GM19238 (cell line): ENCODE data around the gene MFF.
"Not testable (repeated sequence)": the region's sequence is repeated elsewhere in the genome, so short reads cannot be mapped to it uniquely, and the experiment has no call there.

ENCODE experiments used
- DNase-seq: peaks from one replicate; pipeline ENCODE4 v3.0.0; 2011; ENCODE audit warnings: low spot score; ENCODE audit not compliant: insufficient read length

The MFF gene

DNA sequence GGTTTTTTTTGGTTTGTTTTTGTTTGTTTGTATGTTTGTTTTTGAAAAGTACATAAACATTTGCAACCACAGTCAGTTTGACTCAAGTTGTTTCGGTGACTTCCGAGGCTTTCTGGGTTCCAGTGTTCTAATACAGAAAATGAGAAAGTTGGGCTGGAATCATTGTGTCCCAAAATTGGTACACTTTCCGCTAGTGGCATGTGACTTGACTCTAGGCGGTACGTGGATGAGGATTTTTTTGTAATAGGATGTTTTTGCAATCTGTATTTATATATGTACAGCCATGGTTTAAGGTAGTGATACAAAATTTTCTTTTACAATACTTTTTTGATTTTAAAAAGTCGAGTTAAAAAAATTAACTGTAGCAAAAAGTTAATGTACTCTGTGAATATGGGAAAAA is 1.7 kb downstream of the MFF start:
- no peak for DNase-seq

DNA sequence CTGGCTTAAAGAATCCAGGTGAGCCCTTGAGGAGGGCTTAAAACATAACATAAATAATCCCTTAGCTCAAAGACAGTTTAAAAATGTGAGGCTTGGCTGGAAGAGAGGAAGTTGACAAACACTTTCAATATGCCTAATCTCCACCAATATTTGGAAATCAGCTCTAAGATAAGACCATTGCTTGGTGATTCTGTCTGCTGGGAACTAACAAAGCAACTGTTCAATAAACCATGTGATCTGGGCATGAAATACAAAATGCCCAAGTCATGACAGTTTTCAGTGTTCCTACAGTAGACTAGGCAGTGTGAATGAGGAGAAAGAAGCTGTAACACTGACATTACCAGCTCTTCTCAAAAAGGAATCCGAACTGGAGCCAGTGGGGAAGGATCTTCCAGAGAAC is 10.7 kb downstream of the MFF start:
- no peak for DNase-seq

DNA sequence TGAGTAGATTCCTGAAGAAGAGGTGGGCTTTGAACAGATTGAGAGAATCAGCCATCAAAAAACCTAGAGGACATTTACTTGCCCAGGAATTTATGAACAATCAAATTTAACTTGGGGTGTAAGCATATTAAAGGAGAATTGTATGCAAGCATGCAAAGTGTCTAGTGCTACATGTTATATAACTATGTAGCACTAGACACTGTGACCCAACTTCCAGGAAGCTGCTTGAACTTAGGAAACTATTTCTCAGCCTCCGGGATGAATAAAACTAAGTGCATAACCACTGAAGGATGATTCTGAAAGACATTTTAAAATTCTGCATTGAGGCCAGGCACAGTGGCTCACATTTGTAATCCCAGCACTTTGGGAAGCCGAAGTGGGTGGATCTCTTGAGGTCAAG is 12.4 kb downstream of the MFF start:
- no peak for DNase-seq

DNA sequence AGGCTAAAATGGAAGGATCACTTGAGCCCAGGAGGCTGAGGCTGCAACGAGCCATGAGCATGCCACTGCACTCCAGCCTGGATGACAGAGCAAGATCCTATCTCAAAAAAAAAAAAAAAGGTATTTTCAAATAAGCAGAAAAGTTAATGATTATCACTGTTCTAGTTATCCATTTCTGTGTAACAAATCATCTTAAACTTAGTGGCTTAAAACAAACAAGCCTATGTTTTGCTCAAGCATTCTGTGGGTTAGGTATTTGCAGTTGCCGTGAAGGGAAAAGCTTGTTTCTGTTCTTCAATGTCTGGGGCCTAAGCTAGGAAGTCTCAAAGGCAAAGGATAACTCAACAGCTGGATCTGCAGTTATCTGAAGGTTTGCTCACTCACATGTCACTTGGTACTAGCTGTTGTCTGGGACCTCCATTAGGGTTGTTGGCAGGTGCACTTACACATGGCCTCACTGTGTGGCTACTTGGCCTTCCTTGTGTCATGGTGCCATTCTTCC is 14.1 kb downstream of the MFF start:
- DNase-seq = no peak

DNA sequence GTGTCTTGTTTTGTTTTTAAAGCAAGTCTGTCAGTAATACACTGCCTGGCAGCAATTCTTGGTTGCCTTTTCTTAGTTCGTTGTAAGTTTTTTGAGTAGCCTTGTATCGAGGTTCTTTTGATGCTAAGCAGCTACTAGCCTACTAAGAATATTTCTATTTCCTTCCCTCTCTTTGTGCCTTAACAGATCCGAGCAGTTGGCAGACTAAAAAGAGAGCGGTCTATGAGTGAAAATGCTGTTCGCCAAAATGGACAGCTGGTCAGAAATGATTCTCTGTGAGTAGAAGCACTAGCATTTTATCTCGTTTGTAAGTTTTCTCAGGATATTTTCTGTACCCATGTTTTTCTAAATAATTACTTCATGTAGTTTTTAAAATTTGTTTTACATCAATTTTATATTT is 15.1 kb downstream of the MFF start:
- no peak for DNase-seq

DNA sequence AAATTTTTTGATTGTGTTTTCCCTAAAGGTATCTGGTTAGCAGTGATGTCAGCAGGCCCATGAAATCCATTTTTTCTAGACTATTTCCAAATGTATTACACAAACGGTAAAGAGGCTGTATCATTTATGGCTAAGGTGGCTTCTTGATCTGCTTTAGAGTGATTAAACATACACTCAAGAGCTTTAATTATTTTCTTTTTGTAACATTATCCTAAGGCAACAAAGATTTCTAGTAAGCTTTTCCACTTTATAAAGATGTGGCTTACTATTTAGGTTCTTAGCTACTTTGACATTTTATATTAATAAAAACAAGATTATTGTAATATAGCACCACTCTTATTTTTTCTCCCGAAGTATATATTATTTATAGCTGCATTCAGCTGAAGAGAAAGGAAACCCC is 16.5 kb downstream of the MFF start:
- DNase-seq = no peak

DNA sequence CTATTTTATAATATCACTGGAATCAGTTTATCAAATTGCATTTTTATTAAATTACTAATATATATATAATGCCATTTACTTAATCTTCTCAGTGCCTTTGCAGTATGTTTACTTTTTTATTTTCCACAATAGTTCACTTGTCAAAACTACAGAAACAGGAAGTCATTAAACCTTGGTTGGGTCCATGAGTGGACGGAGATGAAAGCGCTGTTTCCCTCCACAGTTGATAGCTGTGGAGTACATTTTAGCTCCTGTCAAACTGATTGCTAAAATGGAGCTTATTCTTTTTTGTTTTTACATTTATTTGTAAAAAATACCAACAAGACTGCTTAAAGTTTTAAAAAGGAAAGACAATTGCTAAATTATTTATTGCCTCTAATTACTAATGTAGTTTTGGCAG is 19.2 kb downstream of the MFF start:
- DNase-seq = no peak

DNA sequence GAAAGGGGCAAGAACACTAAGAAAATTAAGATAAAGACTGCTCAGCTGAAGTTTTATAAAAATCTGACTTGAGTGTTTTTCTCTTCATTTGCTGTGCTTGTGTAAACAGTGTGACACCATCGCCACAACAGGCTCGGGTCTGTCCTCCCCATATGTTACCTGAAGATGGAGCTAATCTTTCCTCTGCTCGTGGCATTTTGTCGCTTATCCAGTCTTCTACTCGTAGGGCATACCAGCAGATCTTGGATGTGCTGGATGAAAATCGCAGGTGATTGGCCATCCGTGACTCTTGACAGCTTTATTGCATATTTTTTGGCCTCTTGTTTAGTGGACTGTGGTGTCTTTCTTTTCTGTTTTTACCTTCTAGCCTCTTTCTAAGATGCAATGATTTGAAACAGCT is 22.1 kb downstream of the MFF start:
- no peak for DNase-seq

DNA sequence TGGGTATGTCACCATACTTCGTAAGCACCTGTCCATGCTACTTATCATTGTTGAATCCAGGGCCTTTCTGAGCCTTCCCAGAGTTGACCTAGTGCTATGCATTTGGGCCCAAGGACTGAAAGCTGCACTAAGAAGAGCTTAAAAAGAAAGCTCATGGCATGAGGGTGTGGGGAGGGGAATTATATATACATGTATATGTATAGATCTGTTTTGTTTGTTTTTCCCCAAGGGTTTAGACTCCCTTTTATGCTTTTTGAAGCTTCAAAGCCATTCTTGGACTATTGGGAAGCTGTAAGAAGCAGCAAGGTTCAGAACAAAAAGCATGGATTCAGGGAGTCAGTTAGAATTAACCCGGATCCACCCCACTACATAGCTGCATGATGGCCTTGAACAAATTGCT is 23.3 kb downstream of the MFF start:
- no peak for DNase-seq

DNA sequence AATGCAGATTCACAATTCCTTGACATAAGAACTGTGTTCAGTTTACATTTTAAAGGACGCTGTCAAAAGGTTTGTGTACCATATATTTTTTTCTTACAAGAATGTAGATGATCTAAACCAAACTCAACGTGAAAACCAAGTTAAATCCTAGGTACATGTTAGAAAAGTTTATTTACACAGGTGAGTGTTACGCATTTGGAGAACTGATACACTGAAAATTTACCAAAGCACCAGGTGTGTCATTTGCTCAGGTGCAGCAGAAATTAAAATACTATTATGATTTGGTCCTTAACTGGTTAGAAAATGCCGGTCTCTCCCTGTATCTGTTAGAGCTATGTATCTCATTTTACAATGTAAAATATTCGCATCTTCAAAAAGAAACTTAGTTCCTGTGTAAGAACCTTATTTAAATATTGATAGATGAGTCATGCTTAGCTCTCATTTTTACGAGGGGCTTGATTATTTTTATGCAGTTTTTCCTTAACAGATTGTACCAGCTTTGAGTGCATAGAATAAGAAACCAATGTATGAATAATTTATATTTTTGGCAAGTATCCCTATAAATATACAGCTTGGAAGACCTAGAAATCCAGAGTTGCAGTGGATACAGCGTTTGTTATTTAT is 25.1 kb downstream of the MFF start:
- DNase-seq = no peak

DNA sequence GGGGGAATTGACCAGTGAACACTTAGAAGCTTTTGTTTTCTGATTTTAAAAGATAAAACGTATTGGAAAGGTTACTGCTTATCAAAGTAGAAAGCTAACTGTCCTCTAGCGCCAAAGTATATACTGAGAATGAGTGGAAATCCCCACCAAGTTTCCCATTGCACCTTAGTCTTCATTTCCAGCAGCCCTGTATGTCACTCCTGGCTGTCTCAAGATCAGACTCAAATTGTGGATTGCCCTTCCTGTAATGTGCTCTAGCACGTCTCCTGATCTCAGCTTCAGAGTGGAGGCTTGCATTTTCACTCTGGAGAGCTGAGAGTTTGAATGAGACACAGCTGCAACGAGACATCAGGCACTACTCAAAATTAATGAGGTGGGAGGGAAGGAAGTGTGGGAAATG is 26.6 kb downstream of the MFF start:
- peak; percentile 3 for DNase-seq

DNA sequence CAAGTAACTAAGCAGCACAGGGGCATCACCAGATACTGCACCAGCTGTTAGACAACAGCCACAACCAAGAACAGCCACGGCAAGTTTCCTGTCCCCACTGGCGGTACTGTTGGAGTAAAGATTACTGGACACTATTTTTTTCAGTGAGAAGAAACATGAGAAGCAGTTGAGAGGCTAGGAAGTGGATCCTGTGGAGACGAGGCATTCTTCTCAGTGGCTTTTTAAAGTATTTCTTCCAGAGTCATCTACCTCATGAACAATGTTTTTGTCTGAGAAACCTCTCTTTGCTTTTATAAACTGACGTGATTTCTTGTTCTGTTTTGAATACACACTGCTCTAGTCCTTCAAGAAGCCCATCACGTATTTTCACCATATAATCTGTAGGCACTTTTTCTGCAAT is 35.3 kb downstream of the MFF start:
- no peak for DNase-seq

DNA sequence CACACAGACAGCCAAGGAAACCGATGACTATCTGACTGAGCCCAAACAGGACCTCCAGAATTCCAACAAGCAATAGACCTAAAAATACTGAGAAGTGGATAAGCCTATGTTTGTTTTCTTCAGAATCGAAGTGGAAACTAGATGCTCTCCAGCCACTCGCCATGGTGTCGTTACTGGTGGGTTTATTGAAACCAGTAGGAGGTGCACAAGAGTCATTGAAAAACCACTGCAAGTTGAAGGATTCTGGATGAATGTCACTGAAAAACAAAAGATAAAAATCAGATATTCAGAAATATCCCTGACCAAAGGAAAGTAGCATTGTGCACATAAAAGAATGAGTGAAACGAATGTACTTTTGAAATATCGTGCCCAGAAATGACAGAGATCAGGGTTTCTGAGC is 38.7 kb downstream of the MFF start:
- no peak for DNase-seq

DNA sequence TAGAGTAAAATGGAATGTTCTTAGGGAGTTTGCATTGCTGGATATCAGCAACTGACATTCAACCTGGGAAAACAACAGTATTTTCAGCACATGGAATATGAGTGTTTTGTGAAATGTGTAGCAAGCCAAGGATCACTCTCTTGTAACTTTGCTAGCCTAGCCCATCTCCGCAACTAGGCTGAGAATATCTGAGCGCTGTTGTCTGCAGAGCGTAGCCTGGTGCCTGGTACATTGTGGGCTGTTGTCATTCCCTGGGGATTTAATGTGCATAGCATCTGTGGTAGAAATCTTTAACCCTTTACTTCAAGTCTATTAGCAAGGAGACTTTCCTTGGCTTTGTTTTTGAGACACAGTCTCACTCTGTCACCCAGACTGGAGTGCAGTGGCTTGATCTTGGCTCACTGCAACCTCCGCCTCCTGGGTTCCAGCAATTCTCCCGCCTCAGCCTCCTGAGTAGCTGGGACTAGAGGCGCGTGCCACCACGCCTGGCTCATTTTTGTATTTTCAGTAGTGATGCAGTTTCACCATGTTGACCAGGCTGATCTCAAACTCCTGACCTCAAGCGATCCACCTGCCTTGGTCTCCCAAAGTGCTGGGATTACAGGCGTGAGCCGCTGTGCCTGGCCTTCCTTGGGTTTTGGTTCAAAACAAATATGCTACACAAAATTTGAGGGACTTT is 39.7 kb downstream of the MFF start:
- not testable (repeated sequence) for DNase-seq

DNA sequence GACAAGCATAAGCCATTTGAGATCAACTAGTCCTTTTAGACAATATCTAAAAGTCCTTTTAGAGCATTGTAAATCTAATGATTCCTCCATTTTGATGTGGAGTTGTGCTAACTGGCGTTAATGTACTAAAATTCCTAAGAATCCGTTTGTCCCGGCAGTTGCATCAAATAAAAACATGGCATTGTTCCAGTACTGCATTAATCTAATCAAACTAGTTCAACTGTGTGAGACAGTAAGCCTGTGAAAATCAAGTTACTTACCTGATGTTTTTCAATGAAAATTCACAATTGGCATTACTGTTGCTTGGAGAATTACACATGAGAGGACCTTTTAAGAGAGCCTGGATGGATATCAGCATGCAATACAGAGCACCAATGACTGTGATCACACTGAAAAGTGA is 40.8 kb downstream of the MFF start:
- DNase-seq = no peak

DNA sequence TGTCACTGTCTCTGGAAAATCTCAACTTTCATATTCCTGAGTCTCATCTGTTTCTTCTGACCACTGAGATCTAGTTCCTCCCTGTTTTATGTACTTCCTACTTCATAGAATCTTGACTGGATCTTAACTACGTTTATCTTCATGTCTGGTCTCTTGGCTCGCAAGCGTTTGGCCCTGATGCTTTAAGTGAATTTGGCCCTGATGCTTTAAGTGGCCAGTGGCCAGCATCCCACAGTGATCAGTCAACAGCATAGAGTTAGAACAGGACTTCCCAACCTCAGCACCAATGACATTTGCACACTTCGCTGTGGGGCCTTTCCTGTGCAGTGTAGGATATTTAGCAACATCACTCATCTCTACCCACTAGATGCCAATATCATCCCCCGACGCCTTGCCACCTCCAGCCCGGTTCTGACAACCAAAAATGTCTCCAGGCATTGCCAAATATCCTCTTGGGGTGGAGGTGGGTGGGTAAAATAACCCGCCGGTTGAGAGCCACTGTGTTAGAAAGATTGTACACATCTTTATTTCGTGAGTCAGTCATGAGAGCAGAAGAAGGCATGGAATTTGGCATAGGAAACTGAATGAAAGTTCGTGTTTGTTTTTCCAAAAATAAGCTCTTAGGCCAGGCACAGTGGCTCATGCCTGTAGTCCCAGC is 41.8 kb downstream of the MFF start:
- DNase-seq = no peak

DNA sequence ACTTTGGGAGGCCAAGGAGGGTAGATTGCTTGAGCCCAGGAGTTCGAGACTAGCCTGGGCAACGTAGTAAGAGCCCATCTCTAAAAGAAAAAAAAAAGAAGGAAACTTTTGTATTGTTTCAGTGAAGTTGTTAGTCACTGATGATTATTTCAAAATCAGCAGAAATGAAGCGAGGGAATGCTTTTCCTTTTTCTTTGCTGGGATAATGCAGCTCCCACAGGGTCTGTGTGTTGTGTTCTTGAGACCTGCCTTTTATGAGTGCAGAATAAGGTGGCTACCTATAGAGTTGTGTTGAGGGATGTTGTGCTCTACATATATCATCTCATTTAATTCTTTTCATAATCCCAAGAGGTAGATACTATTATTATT is 42.4 kb downstream of the MFF start:
- DNase-seq = no peak

DNA sequence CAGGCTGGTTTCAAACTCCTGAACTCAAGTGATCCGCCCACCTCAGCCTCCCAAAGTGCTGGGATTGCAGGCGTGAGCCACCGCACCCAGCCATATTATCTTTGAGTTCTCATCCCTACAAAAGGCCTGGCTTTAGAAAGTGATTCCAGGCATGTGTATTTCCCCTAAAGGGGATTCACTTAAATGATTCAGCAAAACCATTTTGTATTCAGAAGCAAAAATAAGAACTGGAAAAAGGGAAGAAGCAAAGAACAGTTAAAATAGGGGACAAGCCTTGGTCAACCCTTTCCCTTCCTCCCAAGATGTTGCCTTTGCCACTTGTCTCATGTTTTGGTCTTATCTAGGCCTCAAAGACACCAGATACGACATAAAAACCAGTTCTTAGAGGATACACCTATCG is 43.5 kb downstream of the MFF start:
- no peak for DNase-seq

DNA sequence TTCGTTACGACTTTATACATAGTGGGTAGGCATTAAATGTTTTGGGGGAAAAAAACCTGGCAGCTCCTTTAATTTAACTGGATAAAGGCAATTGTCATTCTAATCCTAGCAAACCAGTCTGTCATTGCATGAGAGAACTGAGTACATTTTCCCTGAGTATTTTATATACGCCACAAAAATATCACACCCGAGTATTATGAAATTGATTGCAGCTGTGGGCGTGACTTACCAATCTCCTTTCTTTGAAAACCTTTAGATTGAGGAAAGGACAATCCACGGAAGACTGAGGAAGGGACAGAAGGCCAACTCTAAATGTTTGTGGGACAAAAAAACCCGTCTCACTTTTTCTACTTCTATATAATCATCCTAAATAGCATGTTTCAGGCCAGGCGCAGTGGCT is 45.0 kb downstream of the MFF start:
- DNase-seq = no peak

DNA sequence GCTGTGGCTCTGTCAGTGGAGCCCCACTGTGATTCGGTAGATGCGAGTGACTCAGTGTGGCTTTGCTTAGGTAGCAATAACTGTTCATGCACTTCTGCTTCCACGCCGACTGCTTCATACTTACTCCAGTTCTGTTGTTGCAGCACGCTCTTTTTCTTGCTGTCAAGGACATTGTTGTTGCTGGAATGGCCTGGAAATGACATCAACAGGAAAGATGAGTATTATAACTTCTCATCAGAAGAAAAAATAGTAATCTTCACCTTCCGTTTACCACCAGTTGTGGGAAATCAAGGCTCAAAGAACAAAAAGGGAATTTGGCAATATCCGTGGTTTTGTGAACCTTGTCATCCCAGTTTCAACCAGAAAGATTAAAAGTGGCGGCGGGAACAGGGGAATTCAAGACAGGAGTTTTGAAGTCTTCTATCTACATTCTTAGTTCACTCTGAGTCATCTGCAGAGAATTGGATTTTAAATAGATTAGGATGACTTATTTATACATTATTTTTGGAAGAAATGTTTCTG is 45.8 kb downstream of the MFF start:
- no peak for DNase-seq

DNA sequence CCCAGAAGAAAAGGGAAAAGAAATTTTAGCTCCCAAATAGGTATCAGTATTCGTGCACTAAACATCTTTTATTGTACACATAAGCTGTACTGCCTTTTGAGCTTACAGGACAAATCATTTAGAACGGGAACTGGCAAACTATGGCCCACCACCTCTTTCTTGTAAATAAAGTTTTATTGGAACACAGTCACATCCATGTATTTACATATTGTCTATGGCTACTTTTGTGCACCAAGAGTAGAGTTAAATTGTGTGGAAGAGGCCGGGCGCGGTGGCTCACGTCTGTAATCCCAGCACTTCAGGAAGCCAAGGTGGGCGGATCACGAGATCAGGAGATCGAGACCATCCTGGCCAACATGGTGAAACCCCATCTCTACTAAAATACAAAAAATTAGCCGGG is 48.3 kb downstream of the MFF start:
- no peak for DNase-seq

DNA sequence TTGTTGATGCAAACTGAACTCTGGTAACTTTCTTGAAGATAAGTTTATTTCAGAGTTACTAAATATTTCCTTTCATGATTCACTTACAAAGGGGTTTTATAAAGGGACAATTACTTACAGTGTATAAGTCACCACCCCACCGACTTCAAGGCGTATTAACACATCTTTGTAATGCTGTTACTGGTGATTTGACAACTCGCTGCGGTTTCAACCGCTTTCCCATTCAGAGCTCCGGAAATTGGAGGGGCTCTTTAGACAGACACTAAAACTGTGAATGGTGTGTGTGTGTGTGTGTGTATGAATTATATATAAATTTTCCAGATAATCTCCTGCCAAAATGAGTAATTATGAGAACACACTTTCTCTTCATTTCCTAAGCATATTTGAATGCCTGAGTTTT is 49.1 kb downstream of the MFF start:
- DNase-seq = no peak
